GM20000 (cell line): Measurements from ENCODE around the gene SLTM.
"Not testable (repeated sequence)": the region's sequence is repeated elsewhere in the genome, so short reads cannot be mapped to it uniquely, and the experiment has no call there.

ENCODE experiments used
- DNase-seq: peaks from one replicate; pipeline ENCODE4 v3.0.0; 2012; ENCODE audit warnings: low spot score
- TF ChIP-seq, protein P1 (sequence below): IDR thresholded peaks from 2 replicates; pipeline ENCODE4 v1.5.1; 2012; ENCODE audit warnings: mild to moderate bottlenecking, control low read depth; ENCODE audit errors: extremely low read depth, missing control alignments

The SLTM gene

DNA sequence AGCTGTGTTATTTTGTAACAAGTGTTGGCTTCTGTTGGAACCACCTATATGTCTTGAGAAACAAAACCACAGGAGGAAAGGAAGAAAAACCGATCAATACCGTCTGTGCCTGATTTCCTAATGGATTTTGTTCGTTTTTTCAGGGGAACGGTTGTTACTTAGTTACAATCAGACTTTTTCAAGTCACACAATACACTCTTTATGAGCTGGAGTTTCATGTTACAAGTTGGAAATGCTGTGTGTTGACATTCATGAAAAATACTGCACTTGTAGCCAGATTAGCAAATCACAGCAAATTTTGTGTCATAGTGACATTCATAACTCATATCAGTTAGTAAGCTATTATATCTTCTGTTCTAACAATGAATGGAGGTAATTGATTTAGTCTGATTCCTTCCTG lies 78.9 kb downstream of the SLTM start:
- DNase-seq = no peak
- TF ChIP-seq, protein P1, sequence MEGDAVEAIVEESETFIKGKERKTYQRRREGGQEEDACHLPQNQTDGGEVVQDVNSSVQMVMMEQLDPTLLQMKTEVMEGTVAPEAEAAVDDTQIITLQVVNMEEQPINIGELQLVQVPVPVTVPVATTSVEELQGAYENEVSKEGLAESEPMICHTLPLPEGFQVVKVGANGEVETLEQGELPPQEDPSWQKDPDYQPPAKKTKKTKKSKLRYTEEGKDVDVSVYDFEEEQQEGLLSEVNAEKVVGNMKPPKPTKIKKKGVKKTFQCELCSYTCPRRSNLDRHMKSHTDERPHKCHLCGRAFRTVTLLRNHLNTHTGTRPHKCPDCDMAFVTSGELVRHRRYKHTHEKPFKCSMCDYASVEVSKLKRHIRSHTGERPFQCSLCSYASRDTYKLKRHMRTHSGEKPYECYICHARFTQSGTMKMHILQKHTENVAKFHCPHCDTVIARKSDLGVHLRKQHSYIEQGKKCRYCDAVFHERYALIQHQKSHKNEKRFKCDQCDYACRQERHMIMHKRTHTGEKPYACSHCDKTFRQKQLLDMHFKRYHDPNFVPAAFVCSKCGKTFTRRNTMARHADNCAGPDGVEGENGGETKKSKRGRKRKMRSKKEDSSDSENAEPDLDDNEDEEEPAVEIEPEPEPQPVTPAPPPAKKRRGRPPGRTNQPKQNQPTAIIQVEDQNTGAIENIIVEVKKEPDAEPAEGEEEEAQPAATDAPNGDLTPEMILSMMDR = no peak

DNA sequence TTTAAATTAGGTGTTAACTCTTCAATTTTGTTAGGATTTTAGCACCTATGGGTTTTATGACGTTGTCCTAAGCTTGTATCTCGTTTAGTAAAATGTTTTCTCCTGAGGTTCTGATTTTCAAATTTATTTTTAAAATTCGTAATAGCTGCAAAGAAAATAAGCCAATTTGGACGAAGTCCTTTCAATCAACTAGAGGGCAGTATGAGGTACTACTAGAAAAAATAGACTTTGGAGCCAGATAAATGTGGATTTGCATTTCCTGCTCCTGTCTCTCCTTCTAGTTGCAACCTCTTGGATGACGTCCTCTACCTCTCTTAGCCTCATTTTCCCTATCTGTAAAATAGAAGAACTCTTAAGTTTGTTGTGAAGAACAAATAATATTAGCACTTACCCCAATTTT lies 81.1 kb downstream of the SLTM start:
- TF ChIP-seq, protein P1 = no peak
- DNase-seq = no peak

DNA sequence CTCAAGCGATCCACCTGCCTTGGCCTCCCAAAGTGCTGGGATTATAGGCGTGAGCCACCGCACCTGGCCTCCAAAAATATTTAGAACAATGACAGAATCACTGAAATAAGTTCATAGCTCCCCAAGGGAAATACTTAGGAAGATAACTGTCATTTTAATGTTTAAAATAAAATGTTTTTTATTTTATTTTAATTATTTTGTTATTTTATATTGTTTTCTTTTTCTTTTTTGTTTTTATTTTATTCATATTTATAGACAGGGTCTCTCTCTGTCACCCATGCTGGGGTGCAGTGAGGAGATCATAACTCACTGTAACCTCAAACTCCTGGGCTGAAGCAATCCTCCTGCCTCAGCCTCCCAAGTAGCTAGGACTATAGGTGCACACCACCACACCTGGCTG lies 82.3 kb downstream of the SLTM start:
- DNase-seq = not testable (repeated sequence)

DNA sequence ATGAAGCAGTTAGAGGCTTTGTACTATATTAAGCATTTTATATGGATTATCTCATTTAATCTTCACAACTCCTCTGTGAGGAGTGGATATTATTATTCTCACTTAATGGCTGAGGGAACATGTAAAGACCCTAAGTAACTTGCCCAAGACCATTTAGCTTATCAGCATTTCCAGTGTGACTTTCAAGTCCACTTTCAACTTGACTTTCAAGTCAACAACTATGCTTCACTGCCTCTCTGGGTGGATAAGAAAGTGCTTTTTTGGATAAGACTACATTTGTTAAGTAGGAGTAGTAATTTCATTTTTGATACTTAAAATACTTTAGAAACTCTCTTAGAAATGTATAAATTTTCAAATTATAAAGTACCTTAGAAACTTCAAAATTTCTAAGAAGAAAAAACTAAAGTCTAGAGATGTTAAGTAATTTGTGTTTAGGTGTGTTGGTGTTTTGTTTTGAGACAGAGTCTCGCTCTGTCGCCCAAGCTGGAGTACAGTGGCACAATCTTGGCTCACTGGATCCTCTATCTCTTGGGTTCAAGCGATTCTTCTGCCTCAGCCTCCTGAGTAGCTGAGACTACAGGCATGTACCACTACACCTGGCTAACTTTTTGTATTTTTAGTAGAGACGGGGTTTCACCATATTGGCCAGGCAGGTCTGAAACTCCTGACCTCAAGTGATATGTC lies 90.6 kb downstream of the SLTM start:
- TF ChIP-seq, protein P1 = no peak
- DNase-seq = peak; percentile 33

DNA sequence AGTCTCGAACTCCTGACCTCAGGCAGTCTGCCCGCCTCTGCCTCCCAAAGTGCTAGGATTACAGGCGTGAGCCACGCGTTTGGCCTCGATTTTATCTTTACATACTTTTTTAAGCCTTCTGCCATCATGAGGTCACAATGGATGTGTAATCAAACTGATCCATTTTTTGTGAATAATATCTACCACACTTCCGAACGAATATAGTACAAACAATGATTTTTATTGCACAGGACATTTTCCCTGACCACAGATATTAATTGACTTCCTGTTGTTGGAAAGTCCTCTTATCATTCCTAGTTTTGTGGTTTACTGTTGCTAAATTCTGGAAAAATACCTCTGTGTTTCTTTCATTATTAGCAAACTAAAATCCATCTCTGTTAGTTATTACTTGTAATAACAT lies 93.4 kb downstream of the SLTM start:
- TF ChIP-seq, protein P1 = no peak
- DNase-seq = no peak

DNA sequence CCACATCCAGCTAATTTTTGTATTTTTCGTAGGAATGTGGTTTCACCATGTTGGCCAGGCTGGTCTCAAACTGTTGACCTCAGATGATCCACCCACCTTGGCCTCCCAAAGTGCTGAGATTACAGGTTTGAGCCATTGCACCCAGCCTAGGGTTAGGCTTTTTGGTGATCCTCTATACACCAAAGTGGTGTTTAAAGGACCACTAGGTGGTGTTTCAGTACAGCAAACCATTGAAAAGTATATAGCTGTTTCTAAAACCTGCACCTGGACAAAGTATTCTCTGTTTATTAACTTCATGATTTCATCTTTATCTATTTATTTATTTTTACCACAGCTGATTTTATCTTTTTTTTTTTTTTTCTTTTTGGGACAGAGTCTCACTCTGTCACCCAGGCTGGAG lies 94.0 kb downstream of the SLTM start:
- DNase-seq = peak; percentile 31
- TF ChIP-seq, protein P1 = peak; percentile 2

DNA sequence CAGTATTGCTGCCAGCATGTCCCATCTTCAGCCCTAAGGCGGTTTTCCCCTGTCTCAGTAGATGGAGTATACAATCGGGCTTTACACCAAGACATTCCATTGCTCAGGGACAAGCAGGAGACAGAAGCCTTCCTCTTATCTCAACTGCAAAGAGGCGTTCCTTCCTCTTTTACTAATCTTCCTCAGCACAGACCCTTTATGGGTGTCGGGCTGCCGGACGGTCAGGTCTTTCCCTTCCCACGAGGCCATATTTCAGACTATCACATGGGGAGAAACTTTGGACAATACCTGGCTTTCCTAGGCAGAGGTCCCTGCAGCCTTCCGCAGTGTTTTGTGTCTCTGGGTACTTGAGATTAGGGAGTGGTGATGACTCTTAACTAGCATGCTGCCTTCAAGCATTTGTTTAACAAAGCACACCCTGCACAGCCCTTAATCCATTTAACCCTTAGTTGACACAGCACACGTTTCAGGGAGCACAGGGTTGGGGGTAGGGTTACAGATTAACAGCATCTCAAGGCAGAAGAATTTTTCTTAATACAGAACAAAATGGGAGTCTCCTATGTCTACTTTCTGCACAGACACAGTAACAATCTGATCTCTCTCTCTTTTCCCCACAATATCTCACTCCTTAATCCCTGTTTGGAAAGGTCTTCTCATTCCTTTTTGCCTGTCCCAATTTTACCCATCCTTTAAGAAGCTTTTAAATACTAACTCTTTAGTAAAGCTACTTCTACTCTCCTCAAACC lies 99.6 kb downstream of the SLTM start:
- not testable (repeated sequence) for DNase-seq

DNA sequence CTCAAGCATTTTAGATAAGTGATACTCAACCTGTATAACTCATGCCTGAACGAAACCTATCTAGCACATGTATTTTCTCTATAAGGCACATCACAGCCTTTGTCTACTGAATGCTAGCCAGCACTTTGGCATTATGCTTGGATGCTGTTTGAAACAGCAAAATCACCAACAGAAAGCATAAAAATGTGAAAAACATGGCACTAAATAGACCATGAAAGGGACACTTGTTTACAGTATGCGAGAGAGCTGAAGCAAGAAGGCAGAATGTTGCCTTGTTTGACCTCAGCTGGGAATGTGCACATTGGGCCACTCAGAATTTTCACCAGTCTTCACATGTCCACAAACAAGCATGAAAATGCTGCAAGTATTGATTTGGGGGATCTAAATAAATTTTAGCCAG lies 102.9 kb downstream of the SLTM start:
- TF ChIP-seq, protein P1 = no peak
- no peak for DNase-seq
